Lung (tissue), 12 donors: Measurements from ENCODE around the gene OPRM1. TPM values are rescaled to one million over a fixed set of nuclear protein-coding genes. Genes with fewer than 3 reads are reported as not detected.

Source experiments
- ATAC-seq: fragments of 200-7000 bp; cut with Tn5 transposase; one replicate; pipeline ENCODE4 v1.9.1; 2020; ENCODE audit warnings: moderate number of reproducible peaks; ENCODE audit not compliant: insufficient read depth, low FRiP score
- DNase-seq, 3 donors: peaks; one replicate each; pipeline ENCODE4 v3.0.0-alpha.2; 2013 to 2017
- H3K27ac ChIP-seq, 2 donors: one replicate each; pipeline ENCODE4 v1.5.1; 2013; ENCODE audit warnings: mild to moderate bottlenecking in 2 of 2, moderate library complexity in 2 of 2, control low read depth in 1 of 2, inconsistent platforms in 1 of 2, low read depth in 1 of 2, low read length in 1 of 2
- H3K27me3 ChIP-seq, 3 donors: one replicate each; pipeline ENCODE4 v1.5.1; 2013; ENCODE audit warnings: low read length in 2 of 3; ENCODE audit not compliant: control insufficient read depth in 3 of 3, insufficient read depth in 3 of 3
- H3K36me3 ChIP-seq, 4 donors: one replicate each; pipeline ENCODE4 v1.5.1; 2013; ENCODE audit warnings: low read length in 4 of 4, mild to moderate bottlenecking in 1 of 4, moderate library complexity in 1 of 4; ENCODE audit not compliant: control insufficient read depth in 4 of 4, insufficient read depth in 4 of 4
- H3K4me1 ChIP-seq, 5 donors: one replicate each; pipeline ENCODE4 v1.5.1; 2013; ENCODE audit warnings: low read length in 5 of 5, mild to moderate bottlenecking in 2 of 5, moderate library complexity in 1 of 5; ENCODE audit not compliant: control insufficient read depth in 5 of 5, insufficient read depth in 5 of 5
- H3K4me3 ChIP-seq: one replicate; pipeline ENCODE4 v1.5.1; 2013; ENCODE audit warnings: mild to moderate bottlenecking, control low read depth, moderate library complexity
- H3K9ac ChIP-seq, 2 donors: one replicate each; pipeline ENCODE4 v1.5.1; 2013; ENCODE audit warnings: low read length in 2 of 2, control low read depth in 1 of 2; ENCODE audit not compliant: insufficient read depth in 1 of 2
- H3K9me3 ChIP-seq, 4 donors: one replicate each; pipeline ENCODE4 v1.5.1; 2013; ENCODE audit warnings: low read length in 3 of 4, mild to moderate bottlenecking in 1 of 4, moderate library complexity in 1 of 4; ENCODE audit not compliant: control insufficient read depth in 4 of 4, insufficient read depth in 3 of 4
- WGBS, 2 donors: extraction: QIAGEN DNeasy Blood & Tissue Kit; methylation state at CpG; one replicate each; pipeline ENCODE4 v1.1.7; 2013; 5-methylcytosine and 5-hydroxymethylcytosine counted together
- polyA plus RNA-seq, 2 donors: library from polyadenylated mRNA; stranded (reverse); fragments of 200-250 nt; gene quantifications; one replicate each; pipeline ENCODE4 v1.2.1, GENCODE V29; 2013
- total RNA-seq, 2 donors: library from RNA; depleted of rRNA in 1 of 2; stranded (reverse); fragments of >200 nt in 1 of 2; gene quantifications; one replicate each; pipeline ENCODE4 v1.2.1, GENCODE V29; 2014 to 2021
- TF ChIP-seq, protein P1 (sequence below): IDR thresholded peaks from 2 replicates; pipeline ENCODE4 v1.5.1; 2012; ENCODE audit warnings: mild to moderate bottlenecking; ENCODE audit errors: control extremely low read depth, extremely low read depth
- donor health status: control.
- donor health status: control.
- donor health status: Bipolar disorder and iron deficiency.
- donor health status: healthy.
- donor health status: DM: yes; HTN: yes; CAD: no.

Gene OPRM1
- total and polyA plus RNA-seq, 4 donors = not detected

DNA sequence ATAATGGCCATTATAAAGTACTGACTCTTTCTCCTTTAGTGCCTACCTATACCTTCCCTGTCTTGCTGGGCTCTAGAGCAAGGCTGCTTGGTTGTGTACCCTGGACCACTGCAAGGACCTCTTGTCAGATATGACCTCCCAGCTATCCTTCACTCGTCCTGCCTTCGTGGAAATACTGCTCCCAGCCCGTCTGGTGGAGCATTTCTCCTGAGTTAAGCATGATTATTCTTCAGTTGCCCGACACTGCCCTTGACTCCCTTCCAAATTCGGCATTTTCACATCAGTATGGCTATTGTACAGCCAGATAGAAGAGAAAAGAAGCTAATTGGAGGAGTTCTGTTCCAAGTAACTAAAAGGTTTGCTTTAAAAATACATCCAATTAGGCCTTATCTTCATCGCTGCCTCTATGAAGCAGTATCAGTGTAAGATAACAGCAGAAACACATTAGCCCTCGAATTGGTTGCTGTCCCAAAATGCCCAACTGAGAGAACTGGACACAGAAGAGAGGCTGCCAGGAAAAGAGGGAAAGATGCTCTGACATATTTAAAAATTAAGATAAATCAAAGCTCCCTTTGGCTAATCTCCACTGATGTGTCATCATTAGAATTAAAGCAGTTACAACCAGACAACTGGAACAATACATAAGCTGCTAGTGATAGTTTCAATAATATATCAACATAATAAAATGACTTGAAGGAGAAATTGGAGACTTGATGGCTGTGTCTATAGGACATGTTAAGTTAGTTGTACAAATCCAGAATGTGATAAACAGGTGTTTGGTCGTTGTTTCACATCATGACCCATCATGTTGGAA, 54.4 kb downstream of the OPRM1 start:
- WGBS, 2 donors = 76 to 83% methylated on average over 8 of the region's 8 CpGs
- Histone ChIP-seq H3K27ac (no peak overlapping the region), H3K4me3 (no peak overlapping the region), H3K27me3 (no peaks in the 10 kb centered on the region), H3K9me3 (no peaks in the 10 kb centered on the region), H3K9ac (no peak overlapping the region), H3K36me3 (no peaks in the 10 kb centered on the region), H3K4me1 (no peaks in the 10 kb centered on the region)
- ATAC-seq (no peak), DNase-seq (no peak)
- TF ChIP-seq, protein P1, sequence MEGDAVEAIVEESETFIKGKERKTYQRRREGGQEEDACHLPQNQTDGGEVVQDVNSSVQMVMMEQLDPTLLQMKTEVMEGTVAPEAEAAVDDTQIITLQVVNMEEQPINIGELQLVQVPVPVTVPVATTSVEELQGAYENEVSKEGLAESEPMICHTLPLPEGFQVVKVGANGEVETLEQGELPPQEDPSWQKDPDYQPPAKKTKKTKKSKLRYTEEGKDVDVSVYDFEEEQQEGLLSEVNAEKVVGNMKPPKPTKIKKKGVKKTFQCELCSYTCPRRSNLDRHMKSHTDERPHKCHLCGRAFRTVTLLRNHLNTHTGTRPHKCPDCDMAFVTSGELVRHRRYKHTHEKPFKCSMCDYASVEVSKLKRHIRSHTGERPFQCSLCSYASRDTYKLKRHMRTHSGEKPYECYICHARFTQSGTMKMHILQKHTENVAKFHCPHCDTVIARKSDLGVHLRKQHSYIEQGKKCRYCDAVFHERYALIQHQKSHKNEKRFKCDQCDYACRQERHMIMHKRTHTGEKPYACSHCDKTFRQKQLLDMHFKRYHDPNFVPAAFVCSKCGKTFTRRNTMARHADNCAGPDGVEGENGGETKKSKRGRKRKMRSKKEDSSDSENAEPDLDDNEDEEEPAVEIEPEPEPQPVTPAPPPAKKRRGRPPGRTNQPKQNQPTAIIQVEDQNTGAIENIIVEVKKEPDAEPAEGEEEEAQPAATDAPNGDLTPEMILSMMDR = no peak

DNA sequence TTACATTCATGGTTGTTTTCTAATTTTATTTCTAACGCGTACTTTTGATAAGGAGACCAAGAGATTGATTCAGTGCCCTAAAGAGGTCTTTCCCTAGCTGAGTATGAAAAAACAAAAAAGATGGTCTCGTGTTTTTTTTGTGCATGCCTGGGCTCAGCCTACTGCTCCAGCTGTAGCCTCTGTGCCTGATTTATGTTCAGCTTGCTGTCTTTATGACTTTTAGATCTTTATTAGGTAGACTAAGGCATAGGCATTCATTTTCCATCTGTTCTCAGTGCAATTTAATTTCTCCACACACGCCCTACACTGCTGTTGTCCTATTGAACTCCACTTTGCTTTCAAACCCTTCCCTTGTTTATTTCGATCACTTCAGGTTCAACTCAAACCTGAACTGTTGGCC, 56.5 kb downstream of the OPRM1 start:
- Histone ChIP-seq H3K27me3 (no peaks in the 10 kb centered on the region), H3K9me3 (no peaks in the 10 kb centered on the region), H3K4me1 (no peaks in the 10 kb centered on the region), H3K27ac (no peak overlapping the region), H3K36me3 (no peaks in the 10 kb centered on the region), H3K9ac (no peak overlapping the region), H3K4me3 (no peak overlapping the region)
- WGBS, 2 donors = 90 to 94% methylated on average over 5 of the region's 5 CpGs
- TF ChIP-seq, protein P1 = no peak
- DNase-seq (no peak), ATAC-seq (no peak)

DNA sequence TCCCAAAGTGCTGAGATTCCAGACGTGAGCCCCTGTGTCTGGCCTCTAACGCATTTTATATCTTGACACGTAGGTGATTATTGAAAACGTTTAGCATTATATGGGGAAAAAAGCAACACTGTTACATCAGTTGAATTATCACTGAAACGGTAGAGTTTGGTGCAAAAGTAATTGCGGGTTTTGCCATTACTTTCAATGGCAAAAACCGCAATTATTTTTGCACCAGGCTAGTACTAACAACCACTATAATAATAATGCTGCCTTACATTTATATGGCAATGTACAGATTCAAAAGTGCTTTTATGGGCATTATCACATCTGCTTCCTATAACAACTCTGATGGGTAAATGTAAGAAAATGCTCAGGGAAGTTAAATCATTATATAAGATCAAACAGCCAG, 57.3 kb downstream of the OPRM1 start:
- ATAC-seq = no peak
- H3K27ac ChIP-seq = no peak overlapping the region
- no peak for DNase-seq
- TF ChIP-seq, protein P1 = no peak
- no peaks in the 10 kb centered on the region for H3K9me3 ChIP-seq
- H3K27me3 ChIP-seq = no peaks in the 10 kb centered on the region
- WGBS, 2 donors = 90 to 95% methylated on average over 7 of the region's 7 CpGs
- no peak overlapping the region for H3K4me3 ChIP-seq
- no peak overlapping the region for H3K9ac ChIP-seq
- no peaks in the 10 kb centered on the region for H3K36me3 ChIP-seq
- no peaks in the 10 kb centered on the region for H3K4me1 ChIP-seq
